Fibroblast of pulmonary artery (primary cell): Measurements from ENCODE around the gene RAPGEF1.

ENCODE experiments used
- DNase-seq: peaks from one replicate; pipeline ENCODE4 v3.0.0-alpha.2; 2010; ENCODE audit warnings: low read depth
- H3K4me3 ChIP-seq: replicated peaks from 2 replicates; pipeline ENCODE4 v1.5.1; 2011; ENCODE audit warnings: low read depth, mild to moderate bottlenecking, control low read depth, low read length, moderate library complexity
- CTCF ChIP-seq: IDR thresholded peaks from 2 replicates; pipeline ENCODE4 v1.5.1; 2011; ENCODE audit warnings: mild to moderate bottlenecking, control low read depth, low read length, inconsistent platforms; ENCODE audit errors: missing control alignments

The RAPGEF1 gene

GRCh38 chr9:131642496-131643083, 97.3 kb downstream of the RAPGEF1 start:
- TF ChIP-seq CTCF = no peak
- no peak overlapping the region for H3K4me3 ChIP-seq
- DNase-seq = no peak

- no peak for DNase-seq
Observed at GRCh38 chr9:131641618-131642495, 98.0 kb downstream of the RAPGEF1 start.

GRCh38 chr9:131640438-131641137, 99.3 kb downstream of the RAPGEF1 start:
- TF ChIP-seq CTCF = no peak
- no peak overlapping the region for H3K4me3 ChIP-seq
- no peak for DNase-seq

More at GRCh38 chr9:131641618-131642495, 98.0 kb downstream of the RAPGEF1 start:
- no peak for TF ChIP-seq CTCF
- H3K4me3 ChIP-seq = no peak overlapping the region

GRCh38 chr9:131639769-131640437, 100.0 kb downstream of the RAPGEF1 start:
- TF ChIP-seq CTCF = no peak
- no peak overlapping the region for H3K4me3 ChIP-seq
- DNase-seq = no peak

- DNase-seq = no peak
- TF ChIP-seq CTCF = no peak
Observed at GRCh38 chr9:131636593-131636992, 103.3 kb downstream of the RAPGEF1 start.

GRCh38 chr9:131635892-131636291, 104.0 kb downstream of the RAPGEF1 start:
- DNase-seq = no peak
- no peak overlapping the region for H3K4me3 ChIP-seq
- no peak for TF ChIP-seq CTCF

More at GRCh38 chr9:131636593-131636992, 103.3 kb downstream of the RAPGEF1 start:
- no peak overlapping the region for H3K4me3 ChIP-seq
